ENCODE data around the gene KIAA1217. TPM values are rescaled to one million over a fixed set of nuclear protein-coding genes. Genes with fewer than 3 reads are reported as not detected.

The KIAA1217 gene
- polyA plus RNA-seq, 1 donor from 2014 or later: 0.22 TPM

DNA sequence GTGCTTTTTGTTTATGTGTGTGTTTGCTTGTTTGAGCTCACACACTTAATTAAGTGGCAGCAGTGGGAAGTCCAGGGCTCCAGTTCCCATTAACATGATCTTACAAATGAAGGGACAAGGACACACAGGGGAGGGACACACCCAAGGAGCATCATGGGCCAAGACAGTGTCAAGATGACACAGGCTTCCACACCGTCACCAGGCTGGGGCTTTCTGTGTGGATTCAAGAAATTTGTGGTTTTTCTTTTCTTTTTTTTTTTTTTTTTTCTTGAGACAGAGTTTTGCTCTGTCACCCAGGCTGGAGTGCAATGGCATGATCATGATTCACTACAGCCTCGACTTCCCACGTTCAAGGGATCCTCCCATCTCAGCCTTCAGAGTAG is 173.6 kb downstream of the KIAA1217 start:
- Histone ChIP-seq H3K9me2 (ENCODE audit: insufficient read depth, low read length) (no peaks in the 10 kb centered on the region), H3K9ac (ENCODE audit: low read length) (no peak overlapping the region), H2AFZ (ENCODE audit: low read depth, low read length) (no peak overlapping the region), H4K20me1 (ENCODE audit: insufficient read depth) (no peaks in the 10 kb centered on the region), H3K79me2 (replicated peaks; ENCODE audit: insufficient read depth, low read length) (no peaks in the 10 kb centered on the region), H3K4me3 (ENCODE audit: low read length) (no peak overlapping the region), H3K4me2 (ENCODE audit: low read length) (no peak overlapping the region), H3F3A (ENCODE audit: insufficient read depth, low read length, poor library complexity, severe bottlenecking) (no peaks in the 10 kb centered on the region), H3K36me3 (ENCODE audit: insufficient read depth, low read length) (no peaks in the 10 kb centered on the region), H3K9me3 (ENCODE audit: low read length) (no peaks in the 10 kb centered on the region), H3K27ac (ENCODE audit: low read length) (no peak overlapping the region), H3K27me3 (ENCODE audit: insufficient read depth, low read depth, low read length) (no peaks in the 10 kb centered on the region)
- TF ChIP-seq MXI1 (conservative IDR thresholded peaks at IDR 0.05; ENCODE audit: poor library complexity, severe bottlenecking) (no peak), EP300 (conservative IDR thresholded peaks at IDR 0.05; ENCODE audit: poor library complexity, severe bottlenecking) (no peak), EZH2 (IDR thresholded peaks at IDR 0.05; ENCODE audit: borderline replicate concordance, insufficient read depth, low read length, poor library complexity, severe bottlenecking) (no peak), TAF1 (IDR thresholded peaks at IDR 0.05; ENCODE audit: low read depth) (no peak), POLR2AphosphoS5 (IDR thresholded peaks at IDR 0.05) (no peak), SMC3 (conservative IDR thresholded peaks at IDR 0.05; ENCODE audit: poor library complexity) (no peak), RAD21 (conservative IDR thresholded peaks at IDR 0.05) (no peak), REST (IDR thresholded peaks at IDR 0.05; ENCODE audit: borderline replicate concordance) (no peak)
- TF ChIP-seq, protein P1, sequence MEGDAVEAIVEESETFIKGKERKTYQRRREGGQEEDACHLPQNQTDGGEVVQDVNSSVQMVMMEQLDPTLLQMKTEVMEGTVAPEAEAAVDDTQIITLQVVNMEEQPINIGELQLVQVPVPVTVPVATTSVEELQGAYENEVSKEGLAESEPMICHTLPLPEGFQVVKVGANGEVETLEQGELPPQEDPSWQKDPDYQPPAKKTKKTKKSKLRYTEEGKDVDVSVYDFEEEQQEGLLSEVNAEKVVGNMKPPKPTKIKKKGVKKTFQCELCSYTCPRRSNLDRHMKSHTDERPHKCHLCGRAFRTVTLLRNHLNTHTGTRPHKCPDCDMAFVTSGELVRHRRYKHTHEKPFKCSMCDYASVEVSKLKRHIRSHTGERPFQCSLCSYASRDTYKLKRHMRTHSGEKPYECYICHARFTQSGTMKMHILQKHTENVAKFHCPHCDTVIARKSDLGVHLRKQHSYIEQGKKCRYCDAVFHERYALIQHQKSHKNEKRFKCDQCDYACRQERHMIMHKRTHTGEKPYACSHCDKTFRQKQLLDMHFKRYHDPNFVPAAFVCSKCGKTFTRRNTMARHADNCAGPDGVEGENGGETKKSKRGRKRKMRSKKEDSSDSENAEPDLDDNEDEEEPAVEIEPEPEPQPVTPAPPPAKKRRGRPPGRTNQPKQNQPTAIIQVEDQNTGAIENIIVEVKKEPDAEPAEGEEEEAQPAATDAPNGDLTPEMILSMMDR (IDR thresholded peaks at IDR 0.05; ENCODE audit: poor library complexity, severe bottlenecking): no peak

GRCh38 chr10:24382979-24383663 is 174.2 kb downstream of the KIAA1217 start:
- H3K9me2 ChIP-seq (ENCODE audit: insufficient read depth, low read length): no peaks in the 10 kb centered on the region
- no peak overlapping the region for H3K4me2 ChIP-seq (ENCODE audit: low read length)
- H3K27ac ChIP-seq (ENCODE audit: low read length): no peak overlapping the region
- H3K79me2 ChIP-seq (replicated peaks; ENCODE audit: insufficient read depth, low read length): no peaks in the 10 kb centered on the region
- H4K20me1 ChIP-seq (ENCODE audit: insufficient read depth): no peaks in the 10 kb centered on the region
- no peaks in the 10 kb centered on the region for H3F3A ChIP-seq (ENCODE audit: insufficient read depth, low read length, poor library complexity, severe bottlenecking)
- no peak for TF ChIP-seq POLR2AphosphoS5 (IDR thresholded peaks at IDR 0.05)
- TF ChIP-seq EZH2 (IDR thresholded peaks at IDR 0.05; ENCODE audit: borderline replicate concordance, insufficient read depth, low read length, poor library complexity, severe bottlenecking): no peak
- no peak for TF ChIP-seq MXI1 (conservative IDR thresholded peaks at IDR 0.05; ENCODE audit: poor library complexity, severe bottlenecking)
- TF ChIP-seq EP300 (conservative IDR thresholded peaks at IDR 0.05; ENCODE audit: poor library complexity, severe bottlenecking): no peak
- TF ChIP-seq, protein P1 (IDR thresholded peaks at IDR 0.05; ENCODE audit: poor library complexity, severe bottlenecking): no peak
- no peak for TF ChIP-seq TAF1 (IDR thresholded peaks at IDR 0.05; ENCODE audit: low read depth)
- TF ChIP-seq RAD21 (conservative IDR thresholded peaks at IDR 0.05): no peak
- TF ChIP-seq SMC3 (conservative IDR thresholded peaks at IDR 0.05; ENCODE audit: poor library complexity): no peak
- TF ChIP-seq REST (IDR thresholded peaks at IDR 0.05; ENCODE audit: borderline replicate concordance): no peak
- H3K36me3 ChIP-seq (ENCODE audit: insufficient read depth, low read length): no peaks in the 10 kb centered on the region
- H3K9me3 ChIP-seq (ENCODE audit: low read length): no peaks in the 10 kb centered on the region
- H3K9ac ChIP-seq (ENCODE audit: low read length): no peak overlapping the region
- H2AFZ ChIP-seq (ENCODE audit: low read depth, low read length): no peak overlapping the region
- no peak overlapping the region for H3K4me3 ChIP-seq (ENCODE audit: low read length)
- no peaks in the 10 kb centered on the region for H3K27me3 ChIP-seq (ENCODE audit: insufficient read depth, low read depth, low read length)
